ENCODE measurements around the gene ANKMY1.
A peak's percentile ranks its signal among the peaks of the same experiment; 100 is the strongest.
"Not testable (repeated sequence)": the region's sequence is repeated elsewhere in the genome, so short reads cannot be mapped to it uniquely, and the experiment has no call there.

ANKMY1 gene

DNA sequence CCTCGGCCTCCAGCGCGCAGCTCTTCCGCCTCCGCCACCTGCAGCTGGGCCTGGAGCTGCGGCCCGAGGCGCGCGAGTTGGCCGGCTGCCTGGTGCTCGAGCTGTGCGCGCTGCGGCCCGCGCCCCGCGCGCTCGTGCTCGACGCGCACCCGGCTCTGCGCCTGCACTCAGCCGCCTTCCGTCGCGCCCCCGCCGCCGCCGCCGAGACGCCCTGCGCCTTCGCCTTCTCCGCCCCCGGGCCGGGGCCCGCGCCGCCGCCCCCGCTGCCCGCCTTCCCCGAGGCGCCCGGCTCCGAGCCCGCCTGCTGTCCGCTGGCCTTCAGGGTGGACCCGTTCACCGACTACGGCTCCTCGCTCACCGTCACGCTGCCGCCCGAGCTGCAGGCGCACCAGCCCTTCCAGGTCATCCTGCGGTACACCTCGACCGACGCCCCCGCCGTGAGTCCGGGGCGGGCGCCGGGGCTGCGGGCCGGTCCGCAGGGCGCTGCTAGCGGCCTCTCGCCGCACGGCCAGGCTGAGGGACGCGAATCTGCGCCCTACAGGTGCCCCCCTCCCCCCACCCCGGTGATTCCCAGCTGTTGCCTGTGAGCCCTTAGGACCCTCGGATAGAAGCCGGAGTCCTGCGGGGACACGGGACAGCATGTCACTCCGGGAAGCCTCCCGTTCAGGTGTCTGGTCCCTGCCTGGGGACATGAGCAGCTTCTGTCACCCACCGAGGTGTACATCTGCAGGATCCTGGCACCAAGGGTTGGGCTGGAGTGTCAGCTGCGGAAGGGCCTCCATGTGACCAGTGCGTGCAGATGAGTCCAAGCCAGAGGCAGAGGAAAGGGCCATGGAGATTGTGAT, 11.1 kb upstream of the ANKMY1 start:
- DNase-seq = peak; percentile 57

DNA sequence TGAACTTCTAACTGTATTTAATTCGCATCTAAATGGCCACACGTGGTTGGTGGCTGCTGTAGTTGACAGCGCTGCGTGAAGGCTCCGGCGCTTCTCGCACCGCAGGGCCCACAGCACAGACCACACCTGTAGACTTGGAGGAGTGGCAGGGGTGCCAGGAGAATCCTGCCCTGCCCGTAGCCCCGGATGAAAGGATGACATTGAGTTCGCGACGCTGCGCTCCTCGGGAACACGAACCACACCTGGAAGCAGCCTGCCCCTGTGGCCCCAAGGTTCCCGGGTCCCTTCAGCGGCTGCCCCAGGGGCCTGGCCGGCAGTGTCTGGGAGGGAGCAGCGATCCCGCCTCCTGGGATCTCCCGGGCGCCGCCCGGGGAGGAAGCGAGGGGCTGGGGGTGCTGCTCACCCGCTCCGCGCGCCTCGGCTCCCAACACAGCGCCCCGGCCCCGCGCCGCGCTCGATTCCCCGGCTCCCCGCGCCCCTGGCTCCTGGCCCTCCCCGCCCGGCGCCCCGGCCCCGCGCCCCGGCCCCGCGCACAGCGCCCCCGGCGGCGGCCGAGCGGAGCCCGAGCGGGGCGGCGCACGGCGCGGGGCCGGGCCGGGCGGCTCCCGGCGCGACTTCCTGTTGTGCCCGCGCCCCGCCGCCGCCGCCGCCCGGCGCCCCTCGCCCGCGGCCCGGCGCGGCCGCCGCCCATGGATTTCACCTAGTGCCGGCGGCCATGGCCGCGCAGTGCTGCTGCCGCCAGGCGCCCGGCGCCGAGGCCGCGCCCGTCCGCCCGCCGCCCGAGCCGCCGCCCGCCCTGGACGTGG, 10.3 kb upstream of the ANKMY1 start, which contains the start of gene RNPEPL1:
Gene RNPEPL1 (plus strand): TSS at position 613 of the 806 bp plus-strand sequence. CDS start 103 bp downstream, at position 716.
- peak; percentile 47 for DNase-seq

DNA sequence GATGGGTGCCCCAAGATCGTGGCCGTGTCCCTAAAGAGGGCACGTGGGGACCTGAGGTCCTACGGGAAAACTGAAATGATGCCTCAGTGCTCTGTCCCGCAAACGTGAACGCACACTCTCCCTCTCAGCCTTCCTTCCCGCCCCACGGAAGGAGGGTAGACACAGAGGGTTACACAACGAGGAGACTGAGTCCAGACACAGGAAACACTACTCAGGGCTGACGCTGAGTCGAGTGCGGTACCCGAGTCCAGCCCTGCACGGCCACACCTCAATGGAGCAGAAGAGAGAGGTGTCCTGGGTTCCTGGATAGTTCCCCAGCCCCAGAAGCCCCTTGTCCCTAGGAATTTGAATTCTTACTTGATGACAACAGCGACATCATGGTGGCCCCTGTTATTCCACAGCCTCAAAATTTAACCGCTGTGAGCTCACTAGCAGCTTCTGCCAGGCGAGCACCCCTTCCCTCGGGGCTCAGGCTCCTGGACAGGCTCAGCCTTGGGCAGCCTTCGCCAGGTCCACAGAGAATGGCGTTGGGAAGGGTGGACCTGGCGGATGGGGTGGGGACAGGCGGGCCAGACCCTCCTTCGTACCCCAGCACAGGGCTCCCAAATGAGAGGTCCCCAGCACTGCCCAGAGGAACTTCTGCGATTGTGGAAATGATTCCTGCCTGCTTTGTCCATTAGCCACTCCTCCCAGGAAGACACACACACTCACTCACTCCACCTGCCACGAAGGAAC, 9.5 kb upstream of the ANKMY1 start:
- DNase-seq = no peak

DNA sequence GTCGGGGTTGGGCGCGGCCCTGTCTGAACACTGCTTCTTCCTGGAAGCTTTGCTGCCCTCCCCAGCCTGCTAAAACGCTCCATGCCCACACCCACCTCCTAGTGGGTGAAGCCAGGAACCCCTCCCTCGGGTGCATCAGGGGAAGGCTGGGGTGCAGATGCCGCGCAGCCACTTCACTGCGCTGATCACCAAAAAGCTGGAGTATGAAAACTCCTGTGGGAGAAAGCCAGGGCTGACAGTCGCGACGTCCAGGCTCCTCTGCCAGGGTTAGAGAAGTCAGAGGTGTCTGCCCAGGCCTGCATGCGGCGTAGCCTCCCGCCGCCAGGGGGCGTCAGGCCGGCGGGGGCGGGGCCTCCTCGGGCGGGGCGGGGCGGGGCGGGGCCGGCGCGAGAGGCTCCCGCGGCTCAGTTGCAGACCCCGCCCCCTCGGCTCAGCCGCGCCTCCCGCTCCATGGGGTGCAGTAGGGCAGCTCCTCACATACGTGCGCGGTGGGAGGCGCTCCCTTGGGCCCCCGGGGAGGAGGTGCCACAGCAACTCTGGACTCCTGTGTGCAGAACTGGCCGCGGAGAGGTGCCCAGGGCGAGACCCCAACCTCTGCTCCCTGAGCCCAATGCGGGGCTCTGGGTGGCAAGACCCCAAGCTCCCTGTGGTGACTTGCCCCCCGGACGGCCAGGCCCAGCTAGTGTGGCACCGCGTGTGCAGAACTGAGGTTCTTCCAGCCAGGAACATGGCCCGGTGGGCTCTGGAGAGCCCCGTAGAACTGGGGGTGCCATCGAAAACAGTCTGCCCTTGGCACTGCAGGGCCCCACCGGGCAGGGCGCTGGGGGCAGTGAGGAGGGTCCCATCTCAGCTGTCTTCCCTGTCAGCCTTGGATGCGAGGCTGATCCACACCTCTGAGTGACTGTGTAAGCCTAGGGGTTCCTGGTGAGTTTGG, 8.7 kb upstream of the ANKMY1 start:
- peak; percentile 88 for DNase-seq

DNA sequence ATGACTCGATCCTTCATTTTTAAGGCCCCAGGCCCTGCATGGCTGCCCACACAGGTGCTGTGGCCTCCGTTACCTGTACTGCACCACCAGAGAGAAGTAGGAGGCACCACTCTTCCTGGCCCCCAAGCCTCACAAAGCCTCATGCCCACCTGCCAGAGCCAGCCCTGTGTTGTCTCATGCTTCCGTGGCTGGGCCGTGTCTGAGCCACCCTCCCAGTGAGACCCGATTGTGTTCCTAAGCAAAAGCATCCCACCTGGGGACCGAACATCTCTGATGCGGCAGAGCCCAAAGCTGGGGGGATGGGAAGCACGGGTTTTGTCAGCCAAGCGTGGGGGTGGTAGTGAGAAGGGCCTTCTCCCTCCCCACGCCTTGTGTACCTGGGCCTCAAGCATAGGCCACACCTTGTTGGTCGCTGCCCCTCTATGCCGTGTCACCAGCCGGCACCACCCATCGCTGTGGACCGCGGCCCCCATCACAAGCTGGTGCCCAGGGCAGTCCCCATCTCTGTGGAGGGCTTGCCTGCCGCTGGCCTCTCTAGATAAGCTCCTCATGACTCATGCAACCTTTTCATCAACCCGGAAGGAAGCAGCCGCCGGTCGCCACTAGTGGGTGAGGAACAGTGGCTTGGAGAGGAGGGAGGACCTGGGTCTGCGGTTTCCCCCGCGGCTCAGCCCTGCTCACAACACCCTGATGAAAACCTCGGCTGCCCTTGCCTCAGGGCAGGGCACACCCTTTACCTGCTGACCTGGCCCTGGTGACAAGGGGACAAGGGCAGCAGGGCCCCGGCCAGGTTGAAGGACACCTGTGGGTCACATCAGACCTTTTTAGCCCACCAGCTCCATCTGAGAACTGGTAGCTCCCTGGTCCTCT, 7.8 kb upstream of the ANKMY1 start:
- peak; percentile 47 for DNase-seq

DNA sequence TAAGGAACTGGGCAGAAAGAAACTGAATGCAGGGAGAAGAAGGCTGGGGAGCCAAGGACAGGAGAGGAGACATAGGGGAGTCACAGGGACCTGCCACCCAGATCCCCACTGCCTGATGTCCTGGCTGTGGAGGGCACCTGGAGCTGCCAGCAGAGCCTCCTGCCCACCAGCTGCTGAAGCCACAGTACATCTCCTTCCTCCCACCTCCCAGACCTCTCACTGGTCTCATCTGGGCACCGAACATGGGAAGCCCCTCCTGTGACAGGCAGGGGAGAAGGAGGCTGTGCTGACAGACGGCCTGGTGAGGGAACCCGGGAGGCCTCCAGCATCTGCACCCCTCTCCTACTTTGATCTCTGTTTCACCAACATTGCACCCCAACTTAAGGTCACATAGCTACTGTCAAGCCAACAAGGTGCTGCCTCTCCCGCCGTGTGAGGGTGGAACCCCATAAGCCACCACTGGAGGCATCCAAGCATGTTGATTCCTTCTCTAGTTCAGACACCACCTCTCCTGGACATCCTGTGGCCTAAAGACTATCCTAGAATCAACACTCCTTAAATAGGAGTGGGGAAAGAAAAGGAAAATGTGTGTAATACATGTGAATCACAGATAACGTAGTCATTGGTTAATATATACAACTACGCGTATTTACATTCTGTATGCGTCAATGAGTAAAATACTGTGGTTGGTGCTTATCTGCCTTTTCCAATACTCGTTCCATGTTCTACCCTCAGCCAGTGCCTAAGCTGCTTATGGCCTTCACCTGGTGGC, 7.0 kb upstream of the ANKMY1 start:
- DNase-seq = no peak

DNA sequence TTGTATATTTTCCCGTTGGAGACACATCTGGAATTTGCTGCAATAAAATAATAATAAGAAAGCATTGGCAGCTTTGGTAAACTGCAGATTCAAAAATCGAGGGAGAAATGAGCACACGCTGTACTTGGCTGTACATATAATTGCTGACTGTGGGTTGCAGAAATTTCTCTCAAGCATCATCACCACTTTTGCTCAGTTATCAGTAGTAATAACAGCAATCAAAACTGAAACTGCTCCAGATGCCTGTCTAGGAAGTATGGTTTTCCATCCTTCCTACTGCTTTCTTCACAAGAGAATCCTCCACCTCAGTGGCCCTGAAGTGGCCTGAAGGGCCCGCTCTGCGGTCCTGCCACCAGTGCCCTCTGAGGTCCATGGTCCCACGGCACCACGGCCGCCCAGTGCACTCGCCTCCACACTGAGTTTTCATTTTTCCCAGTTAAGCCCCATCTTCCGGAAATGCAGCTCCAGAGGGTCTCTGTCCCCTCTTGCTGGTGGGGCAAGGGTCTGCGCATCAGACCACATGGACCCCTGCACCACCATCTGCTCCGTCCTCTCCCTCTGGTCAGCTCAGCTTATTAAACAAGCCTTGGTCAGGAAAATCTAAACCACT, 6.3 kb upstream of the ANKMY1 start:
- no peak for DNase-seq

DNA sequence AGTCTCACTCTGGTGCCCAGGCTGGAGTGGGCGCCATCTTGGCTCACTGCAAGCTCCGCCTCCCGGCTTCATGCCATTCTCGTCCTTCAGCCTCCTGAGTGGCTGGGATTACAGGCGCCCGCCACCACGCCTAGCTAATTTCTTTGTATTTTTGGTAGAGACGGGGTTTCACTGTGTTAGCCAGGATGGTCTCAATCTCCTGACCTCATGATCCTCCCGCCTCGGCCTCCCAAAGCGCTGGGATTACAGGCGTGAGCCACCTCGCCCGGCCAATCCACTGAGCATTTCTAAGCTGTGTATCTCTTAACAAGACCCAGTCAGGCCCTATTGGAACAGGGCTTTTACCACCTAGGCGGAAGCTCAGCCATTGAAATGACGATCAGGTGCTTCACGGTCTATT, 5.4 kb upstream of the ANKMY1 start:
- DNase-seq = not testable (repeated sequence)

DNA sequence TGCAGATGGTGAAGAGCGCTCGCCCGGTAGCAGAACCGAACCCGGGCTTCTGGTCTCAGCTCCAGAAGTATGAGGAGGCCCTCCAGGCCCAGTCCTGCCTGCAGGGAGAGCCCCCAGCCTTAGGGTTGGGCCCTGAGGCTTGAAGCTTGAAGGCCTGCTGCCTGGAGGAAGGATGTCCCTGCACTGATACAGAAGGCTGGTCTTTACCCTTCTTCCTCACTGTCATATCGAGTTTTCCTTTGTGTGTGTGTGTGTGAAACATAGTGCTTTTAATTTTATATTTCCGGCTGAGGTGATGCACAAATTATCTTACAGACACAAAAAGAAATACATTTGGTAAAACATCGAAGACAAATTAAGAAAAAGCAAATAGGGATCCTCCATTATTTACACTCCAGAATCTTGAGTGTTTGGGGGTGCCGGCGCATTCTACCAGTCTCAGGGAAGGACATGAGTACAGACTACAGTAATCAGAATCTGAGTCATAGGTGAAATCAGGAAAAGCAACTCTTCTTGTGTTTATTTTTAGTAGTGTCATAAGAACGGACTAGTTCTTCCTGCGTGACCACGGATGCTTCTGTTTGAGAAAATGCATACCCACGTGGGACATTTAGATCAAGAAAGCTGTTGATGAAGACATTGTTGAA, 3.7 kb upstream of the ANKMY1 start:
- peak; percentile 46 for DNase-seq

DNA sequence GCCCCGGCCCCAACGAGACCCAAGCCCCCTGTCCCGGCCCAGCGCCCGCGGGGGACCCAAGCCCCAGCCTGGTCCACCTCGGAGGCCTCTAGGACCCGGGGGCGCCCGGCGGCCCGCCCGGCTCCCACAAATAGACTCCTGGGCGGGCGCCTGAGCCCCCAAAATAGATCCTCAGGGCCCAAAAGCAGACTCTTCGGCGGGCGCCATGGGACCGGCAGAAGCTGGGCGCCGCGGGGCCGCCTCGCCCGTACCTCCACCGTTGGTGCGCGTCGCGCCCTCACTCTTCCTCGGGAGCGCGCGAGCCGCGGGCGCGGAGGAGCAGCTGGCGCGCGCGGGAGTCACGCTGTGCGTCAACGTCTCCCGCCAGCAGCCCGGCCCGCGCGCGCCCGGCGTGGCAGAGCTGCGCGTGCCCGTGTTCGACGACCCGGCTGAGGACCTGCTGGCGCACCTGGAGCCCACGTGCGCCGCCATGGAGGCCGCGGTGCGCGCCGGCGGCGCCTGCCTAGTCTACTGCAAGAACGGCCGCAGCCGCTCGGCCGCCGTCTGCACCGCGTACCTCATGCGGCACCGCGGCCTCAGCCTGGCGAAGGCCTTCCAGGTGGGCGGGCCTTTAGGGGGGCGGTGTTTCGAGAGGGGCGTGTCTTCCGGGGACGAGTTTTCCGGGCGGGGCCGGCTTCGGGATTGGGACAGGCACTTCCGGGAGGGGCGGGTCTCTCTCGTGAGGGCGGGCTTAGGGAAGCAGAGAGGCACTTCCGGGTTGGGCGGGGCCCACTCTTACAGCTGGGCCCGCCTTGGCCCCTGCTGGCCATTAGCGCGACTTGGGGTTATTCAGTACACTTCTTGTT, 2.9 kb upstream of the ANKMY1 start:
- peak; percentile 98 for DNase-seq

DNA sequence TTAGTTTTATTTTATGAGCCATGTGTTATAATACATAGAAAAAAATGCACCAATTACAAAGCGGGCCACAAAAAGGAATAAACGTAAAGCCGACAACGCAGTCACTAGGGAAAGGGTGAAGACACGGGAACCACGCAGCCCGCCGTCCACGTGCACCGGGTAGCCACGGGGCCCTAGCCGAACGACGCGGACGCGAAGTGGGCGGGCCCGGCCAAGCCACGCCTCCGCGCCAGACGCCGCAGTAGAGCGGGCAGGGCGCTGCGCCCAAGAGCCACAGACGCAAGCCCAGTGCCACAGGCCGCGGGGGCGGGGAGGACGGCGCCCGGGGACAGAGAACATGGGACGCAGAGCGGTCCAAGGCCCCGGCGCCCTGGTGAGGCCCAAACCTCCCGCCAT, 2.3 kb upstream of the ANKMY1 start, which contains the start of gene DUSP28:
Gene DUSP28 (plus strand): TSS at position 274 of the 396 bp plus-strand sequence. CDS start 328 bp downstream, outside the sequence.
- DNase-seq = peak; percentile 87

DNA sequence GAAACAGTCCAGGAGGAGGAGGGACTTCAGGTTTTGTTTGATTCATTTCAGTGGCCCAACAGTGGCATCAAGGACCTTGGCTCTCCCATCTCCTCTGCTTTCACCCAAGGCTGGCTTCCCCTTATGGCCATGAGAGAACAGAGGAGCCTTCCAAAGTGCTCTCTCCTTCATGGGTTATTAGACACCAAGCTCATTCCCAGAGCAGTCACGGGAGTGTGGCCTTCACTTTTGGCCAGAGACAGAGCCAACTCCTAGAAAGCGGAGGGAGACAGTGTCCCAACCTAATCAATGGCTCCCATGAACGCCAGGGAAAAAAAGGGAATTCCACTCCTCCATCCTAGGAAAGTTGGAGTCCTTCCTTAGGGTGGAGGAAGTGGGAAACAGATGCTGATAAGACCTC, 1.5 kb upstream of the ANKMY1 start:
- no peak for DNase-seq

DNA sequence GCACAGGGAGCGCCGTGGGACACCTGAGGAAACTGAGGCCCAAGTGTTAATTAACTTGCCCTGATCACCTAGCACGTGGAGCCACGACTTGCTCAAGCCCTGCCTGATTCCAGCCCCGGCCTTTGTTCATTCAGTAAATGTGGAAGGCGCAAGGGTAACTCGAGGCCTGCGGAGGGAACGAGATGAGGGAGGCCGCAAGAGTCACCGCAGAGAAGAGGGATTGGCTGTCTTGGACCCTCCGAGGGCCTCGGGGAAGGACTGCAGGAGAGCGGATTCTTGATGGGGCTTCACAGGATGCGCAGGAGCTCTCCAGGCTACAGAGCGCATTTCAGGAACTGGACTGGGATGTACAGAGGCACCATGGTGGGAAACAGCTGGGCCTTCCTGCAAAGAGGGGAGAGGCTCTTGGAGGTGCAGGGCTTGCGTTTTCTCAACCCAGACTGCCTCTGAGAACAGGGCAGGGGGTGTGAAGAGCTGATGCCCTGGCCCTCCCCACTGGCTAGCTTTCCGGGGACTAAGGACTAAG, 511 bp upstream of the ANKMY1 start:
- DNase-seq = no peak

DNA sequence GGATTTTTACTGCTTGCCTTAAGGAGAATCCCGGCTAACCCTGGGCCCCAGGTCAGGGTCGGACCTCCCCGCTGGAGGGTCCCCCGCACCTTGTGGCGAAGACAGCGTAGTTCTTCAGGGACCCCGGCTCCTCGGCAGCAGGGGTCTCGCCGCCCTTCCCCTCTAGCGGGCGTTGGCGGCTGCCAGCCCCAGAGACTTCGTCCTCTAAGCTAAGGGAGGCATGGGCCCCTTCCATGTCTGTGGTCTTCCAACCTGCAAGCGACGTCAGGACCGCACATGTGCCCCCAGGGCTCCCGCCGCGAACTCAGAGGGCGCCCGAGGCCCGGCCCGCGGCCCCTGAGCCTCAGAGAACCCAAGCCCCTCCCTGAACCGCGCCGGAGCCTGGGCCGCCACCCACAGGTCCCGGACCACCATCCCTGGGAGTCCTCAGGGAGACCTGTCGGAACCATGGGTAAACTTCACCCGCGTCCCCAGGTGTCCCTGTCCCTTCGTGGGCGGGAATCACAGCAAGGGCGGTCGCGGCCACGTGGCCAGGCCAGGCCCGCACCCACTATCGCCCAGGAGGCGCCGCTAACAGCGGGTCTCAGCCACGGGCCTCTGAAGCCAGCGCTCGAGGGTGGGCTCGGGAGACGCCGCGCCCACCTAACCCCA, 562 bp downstream of the ANKMY1 start:
- DNase-seq = no peak

DNA sequence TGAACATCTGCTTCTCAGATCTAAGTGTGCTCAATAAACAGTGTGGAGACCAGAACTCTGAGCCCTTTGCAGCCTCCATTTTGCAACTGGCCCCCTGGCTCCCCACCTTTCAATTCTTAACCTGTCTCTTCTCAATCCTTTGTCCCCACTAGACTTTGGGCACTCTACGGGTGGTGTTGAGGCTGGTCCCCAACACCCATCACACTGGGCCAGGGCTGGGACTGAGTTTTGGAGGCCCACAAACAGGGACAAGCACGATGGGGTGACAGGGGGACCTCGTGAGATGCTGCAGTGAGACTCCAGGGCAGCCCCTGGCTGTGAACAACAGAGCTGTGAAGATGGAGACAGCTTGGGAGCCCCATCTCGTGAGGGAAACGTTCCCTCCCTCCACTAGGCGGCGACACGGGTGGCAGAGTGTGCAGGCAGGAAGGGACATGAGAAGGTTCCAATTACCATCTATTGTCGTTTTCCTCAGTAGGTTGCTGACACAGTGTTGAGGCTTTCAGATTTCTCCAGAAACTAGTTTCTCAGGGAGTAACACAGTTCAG, 1.2 kb downstream of the ANKMY1 start:
- DNase-seq = peak; percentile 61

DNA sequence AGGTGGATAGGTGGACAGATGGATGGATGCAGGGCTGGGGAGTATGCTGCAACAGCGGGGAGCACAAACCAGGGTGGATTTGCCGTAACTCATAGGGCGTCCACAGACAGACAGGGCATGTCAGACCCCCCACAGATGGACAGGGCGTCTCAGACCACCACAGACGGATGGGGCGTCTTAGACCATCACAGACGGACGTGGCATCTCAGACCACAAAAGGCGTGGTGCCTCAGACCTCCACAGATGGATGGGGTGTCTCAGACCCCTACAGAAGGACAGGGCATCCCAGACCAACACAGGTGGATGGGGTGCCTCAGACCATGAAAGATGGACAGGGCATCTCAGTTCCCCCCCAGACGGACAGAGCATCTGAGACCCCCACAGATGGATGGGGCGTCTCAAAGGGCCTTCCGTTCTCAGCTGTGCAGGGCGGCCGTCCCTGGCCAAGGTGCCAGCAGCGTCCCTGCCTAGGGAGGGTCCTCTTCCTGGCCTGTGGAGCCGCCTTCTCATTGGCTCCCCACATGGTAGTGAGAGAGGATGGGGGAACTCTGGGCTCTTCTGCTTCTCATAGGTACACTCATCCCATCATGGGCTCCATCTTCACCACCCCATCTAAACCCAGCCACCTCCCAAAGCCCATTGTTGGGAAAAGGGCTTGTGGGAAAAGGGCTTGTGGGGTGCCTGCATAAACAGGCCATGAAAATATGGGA, 2.1 kb downstream of the ANKMY1 start:
- DNase-seq = no peak
